Activated T-cell treated with anti-CD3 and anti-CD28 coated beads for 4 hours (primary cell): ENCODE results near the gene ATP1A1.

Experiments used
- DNase-seq: peaks from one replicate; pipeline ENCODE4 v3.0.0-alpha.2; 2020

ATP1A1 gene

GRCh38 chr1:116373431-116374352, 648 bp downstream of the ATP1A1 start:
- DNase-seq = no peak

GRCh38 chr1:116374353-116375147, 1.5 kb downstream of the ATP1A1 start:
- no peak for DNase-seq

- no peak for DNase-seq
These were observed 2.3 kb downstream of the ATP1A1 start for GRCh38 chr1:116375148-116375886.

DNA sequence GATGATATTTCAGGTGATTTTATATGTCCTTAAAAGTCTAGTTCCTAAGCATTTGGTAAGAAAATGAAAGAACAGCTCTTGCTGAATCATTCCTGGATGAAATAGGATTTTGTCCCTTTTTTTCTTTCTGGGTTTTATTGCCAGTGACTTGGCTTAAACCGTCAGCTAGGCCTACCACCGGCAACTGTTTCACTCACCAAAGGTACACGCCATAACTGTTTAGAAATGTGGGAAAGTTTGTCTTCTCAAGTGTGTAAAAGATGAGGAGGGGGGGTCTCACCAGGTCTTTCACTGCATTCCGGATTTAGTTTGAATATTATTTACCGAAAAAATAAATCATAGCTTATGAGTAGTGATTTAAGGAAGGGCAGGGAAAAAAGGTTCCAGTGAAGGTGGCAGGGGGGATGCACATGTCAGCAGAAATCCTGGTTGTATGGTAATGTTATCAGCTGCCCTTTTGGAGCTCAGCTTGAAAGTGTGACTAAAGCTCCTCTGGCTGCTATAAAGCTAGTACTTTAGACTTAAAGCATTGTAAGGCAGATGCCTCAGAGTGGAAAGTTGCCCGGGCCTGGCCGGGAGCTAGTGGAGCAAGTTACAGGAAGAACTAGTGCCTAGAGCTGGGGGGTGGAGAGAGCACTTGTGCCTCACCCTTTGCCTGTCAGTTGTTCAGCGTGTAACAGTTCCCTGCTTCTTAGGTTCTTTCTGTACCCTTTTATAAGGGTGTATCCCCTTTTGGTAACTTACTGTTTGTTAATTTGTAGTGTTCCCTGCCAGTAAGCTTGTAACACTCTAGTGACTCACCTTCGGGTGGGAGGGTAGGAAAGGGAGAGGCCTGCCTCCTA, 3.1 kb downstream of the ATP1A1 start:
- DNase-seq = no peak

DNA sequence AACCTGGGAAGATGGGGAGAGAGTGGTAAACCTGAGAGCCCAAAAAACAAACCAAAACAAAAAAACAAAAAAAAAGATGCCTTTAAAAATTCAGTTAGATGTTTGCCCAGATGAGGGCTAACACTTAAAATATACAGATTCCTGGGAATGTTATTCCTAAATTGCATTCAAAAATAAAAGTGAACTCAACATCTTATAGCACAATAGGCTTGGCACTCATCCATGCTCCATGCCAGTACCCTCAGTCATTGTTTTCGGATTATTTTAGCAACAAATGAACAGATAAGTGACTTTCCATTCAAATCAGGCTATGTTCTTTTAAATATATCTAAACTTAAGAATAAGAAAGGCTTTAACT, 3.7 kb downstream of the ATP1A1 start:
- DNase-seq = no peak

GRCh38 chr1:116377541-116378529, 4.8 kb downstream of the ATP1A1 start:
- DNase-seq = no peak

DNA sequence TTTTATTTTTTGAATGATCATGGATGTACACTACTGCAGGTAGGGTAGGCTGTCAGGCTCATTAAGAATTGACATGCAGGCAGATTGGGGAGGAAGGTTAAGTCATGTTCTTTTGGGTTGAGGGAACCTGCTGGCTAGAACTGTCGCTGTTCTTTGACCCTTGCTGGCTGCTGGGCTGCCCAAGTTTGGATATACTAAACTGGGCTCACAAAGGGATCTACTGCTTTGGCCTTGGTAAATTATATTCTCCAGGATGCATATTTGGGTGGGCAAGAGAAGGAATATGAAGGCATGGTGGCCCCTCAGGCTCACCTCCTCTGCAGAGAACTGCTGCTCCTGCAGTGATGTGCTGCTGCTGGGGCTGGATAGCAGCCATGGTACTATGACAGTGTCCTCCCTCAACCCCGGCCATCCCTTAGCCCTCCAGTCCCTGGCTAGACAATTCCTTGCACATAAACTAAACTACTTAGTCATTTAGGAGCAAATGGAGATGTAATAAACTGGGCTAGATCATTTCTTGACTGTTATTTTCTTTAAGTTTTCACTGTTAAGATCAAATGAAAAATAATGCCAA, 6.1 kb downstream of the ATP1A1 start:
- no peak for DNase-seq

GRCh38 chr1:116379674-116380498, 6.8 kb downstream of the ATP1A1 start:
- DNase-seq = no peak

GRCh38 chr1:116380499-116381242, 7.6 kb downstream of the ATP1A1 start:
- DNase-seq = no peak

- no peak for DNase-seq
These were observed 9.3 kb downstream of the ATP1A1 start for GRCh38 chr1:116382321-116382720.

- DNase-seq = no peak
These were observed 9.9 kb downstream of the ATP1A1 start for GRCh38 chr1:116382857-116383483.

GRCh38 chr1:116386042-116386441, 13.0 kb downstream of the ATP1A1 start:
- no peak for DNase-seq

GRCh38 chr1:116387551-116387950, 14.5 kb downstream of the ATP1A1 start:
- no peak for DNase-seq

- no peak for DNase-seq
These were observed 15.1 kb downstream of the ATP1A1 start for GRCh38 chr1:116388122-116388521.

- DNase-seq = no peak
These were observed 16.0 kb downstream of the ATP1A1 start for GRCh38 chr1:116389013-116389412.

- DNase-seq = no peak
These were observed 16.6 kb downstream of the ATP1A1 start for GRCh38 chr1:116389686-116390085.

DNA sequence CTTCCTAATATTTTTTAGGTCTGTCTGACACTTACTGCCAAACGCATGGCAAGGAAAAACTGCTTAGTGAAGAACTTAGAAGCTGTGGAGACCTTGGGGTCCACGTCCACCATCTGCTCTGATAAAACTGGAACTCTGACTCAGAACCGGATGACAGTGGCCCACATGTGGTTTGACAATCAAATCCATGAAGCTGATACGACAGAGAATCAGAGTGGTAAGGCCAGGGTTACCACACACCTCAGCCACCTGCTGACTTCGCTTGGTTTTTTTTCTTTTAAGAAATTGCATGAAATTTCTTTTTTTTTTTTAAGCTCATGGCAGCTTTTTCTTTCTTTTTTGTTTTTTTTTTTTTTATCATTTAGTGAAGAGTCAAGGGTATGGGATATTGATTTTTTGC, 17.2 kb downstream of the ATP1A1 start:
- no peak for DNase-seq

- DNase-seq = no peak
These were observed 18.1 kb downstream of the ATP1A1 start for GRCh38 chr1:116391185-116391584.
